ENCODE measurements around the gene SNPH.

Gene SNPH

GRCh38 chr20:1304710-1305515 lies 38.8 kb downstream of the SNPH start:
- DNase-seq (ENCODE audit: low spot score): no peak
- no peak overlapping the region for H3K4me3 ChIP-seq
- no peak for TF ChIP-seq CTCF (IDR thresholded peaks at IDR 0.05)
- H3K27ac ChIP-seq: no peak overlapping the region

DNA sequence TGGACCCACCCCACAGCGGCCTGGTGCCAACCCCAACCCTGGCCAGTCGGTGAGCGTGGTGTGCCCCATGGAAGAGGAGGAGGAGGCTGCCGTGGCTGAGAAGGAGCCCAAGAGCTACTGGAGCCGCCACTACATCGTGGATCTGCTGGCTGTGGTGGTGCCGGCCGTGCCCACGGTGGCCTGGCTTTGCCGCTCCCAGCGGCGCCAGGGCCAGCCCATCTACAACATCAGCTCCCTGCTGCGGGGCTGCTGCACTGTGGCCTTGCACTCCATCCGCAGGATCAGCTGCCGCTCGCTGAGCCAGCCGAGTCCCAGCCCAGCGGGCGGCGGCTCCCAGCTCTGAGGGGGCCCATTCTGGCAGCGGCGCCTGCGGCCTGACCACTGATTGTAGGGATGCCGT lies 39.6 kb downstream of the SNPH start:
- no peak for DNase-seq (ENCODE audit: low spot score)
- no peak overlapping the region for H3K4me3 ChIP-seq
- no peak for TF ChIP-seq CTCF (IDR thresholded peaks at IDR 0.05)
- no peak overlapping the region for H3K27ac ChIP-seq

DNA sequence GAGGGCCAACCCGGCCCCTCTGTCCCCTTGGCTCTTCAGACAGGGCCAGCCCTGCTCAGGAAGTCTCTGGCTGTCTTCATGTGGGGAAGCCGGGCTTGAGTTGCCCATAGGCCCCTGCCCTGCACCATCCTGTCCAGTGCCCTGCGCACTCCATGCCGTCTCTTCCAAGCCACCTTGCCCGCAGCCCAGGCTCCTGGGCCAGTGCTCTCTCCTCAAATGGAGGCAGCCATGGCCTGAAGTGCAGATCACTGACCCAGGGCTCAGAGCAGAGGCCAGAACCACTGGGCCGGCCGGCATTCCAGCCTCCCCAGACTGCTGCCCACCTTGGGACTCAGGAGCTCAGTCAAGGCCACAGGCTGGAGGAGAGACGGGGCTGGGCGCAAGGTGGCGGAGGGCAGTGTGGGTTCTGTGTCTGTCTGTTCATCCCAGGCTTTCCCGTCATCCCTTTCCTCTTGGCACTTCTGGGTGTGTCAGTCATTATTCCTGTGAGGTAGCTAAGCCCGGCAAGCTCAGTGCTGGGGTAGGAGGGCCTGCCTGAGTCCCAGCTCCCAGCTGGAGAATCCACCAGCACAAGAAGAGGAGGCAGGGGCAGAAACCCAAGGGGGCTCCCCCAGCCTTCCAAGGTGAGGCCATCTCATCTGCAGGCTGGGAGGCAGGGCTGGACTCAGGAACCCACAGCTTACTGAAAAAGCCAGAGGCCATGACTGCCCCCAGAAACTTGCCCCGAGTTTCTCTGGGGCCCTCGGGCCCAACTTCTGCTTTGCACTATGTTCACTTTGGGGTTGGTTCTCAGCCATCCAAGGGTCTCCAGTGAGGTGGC lies 40.4 kb downstream of the SNPH start:
- Histone ChIP-seq H3K4me3 (no peak overlapping the region), H3K27ac (no peak overlapping the region)
- DNase-seq (ENCODE audit: low spot score): no peak
- TF ChIP-seq CTCF (IDR thresholded peaks at IDR 0.05): no peak

DNA sequence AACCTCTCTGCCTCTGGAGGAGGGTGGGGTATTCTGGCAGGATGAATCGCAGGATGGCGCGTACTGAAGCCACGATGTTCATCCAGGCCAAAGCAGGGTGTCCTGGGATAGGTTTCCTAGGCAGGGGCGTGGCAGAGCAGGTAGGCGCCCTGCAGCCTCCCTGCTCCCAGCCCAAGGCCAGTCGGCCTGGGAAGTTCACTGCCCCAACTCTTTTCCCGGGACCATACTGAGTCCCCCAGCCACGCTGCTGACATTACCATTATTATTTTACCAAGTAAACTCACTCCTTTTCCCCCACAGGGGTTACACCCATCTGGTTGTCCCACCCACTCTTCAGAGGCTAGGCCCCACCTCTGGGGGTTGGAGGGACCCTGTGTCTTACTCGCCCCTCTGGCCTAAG lies 41.1 kb downstream of the SNPH start:
- no peak for TF ChIP-seq CTCF (IDR thresholded peaks at IDR 0.05)
- Histone ChIP-seq H3K27ac (no peak overlapping the region), H3K4me3 (no peak overlapping the region)
- no peak for DNase-seq (ENCODE audit: low spot score)

DNA sequence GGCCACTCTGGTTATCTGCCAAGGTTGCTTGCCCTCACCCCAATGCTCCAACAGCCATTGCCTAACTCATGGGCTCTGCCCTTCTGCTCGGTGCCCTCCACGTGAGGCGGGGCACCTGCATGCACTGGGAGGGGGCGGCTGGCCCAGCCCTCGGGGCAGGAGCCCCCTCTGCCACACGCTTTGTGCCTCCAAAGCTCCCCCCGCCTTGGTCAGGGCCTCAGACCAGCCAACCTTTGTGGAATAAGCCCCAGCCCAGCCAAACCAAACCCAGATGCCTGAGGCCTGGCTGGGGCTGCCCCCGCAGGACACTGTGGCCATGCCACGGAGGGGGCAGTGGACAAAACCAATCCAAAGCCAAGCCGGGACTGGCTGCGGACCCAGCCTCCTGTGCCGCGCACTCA lies 41.5 kb downstream of the SNPH start:
- no peak for DNase-seq (ENCODE audit: low spot score)

DNA sequence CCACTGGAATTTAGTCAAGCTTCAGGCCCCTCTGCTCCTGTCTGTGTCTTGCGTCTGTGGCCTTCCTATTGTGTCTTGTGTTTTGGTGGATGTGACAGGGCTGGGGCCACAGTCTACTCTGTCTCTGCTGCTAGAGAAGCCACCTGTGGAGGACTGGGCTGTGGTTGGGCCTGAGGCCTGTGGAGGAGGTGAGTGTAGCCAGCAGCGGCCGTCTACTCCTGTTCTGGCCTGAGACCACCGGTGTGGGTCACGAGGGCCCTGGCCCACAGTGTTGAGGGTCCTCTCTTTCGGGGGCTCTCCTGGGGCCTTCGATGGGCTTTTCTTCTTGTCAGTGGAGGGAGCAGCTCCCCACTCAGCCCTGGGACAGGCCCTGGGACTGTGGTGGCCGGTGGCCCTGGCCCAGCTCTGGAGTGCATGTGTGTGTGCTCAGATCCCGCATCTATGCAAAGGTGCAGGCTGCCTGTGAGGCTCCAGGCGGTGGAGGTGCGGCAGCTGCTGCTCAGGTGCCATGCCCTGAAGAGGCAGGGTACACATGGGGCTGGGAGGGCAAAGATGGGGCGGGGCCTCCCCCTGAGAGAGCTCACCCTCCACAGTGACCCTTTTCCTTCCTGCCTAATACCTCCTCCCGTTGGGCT lies 42.1 kb downstream of the SNPH start:
- H3K4me3 ChIP-seq: no peak overlapping the region
- no peak for TF ChIP-seq CTCF (IDR thresholded peaks at IDR 0.05)
- H3K27ac ChIP-seq: no peak overlapping the region
- DNase-seq (ENCODE audit: low spot score): no peak

More for the DNA sequence above, 41.5 kb downstream of the SNPH start:
- TF ChIP-seq CTCF (IDR thresholded peaks at IDR 0.05): no peak
- H3K4me3 ChIP-seq: no peak overlapping the region
- H3K27ac ChIP-seq: no peak overlapping the region
